ENCODE results near the gene CSNK2A3.

DNA sequence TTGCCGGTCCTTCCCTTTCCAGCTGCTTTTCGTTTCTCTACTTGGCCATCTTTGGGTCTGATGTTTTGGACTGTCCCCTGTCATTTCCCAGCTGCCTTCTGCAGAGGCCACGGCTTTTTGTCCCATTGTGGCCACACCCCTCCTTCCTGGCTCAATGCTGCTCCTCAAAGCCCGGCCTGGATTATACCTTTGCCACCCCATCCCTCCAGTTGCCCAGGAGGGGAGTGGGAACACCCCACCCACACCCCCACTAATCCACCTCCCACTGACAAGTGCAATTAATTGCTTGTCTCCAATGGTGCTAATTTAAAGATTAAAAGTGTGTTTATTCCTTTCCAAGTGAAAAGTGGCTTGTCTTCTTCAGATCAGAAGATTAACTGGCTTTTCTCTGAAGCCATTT lies 34.2 kb upstream of the CSNK2A3 start:
- TF ChIP-seq, protein P1, sequence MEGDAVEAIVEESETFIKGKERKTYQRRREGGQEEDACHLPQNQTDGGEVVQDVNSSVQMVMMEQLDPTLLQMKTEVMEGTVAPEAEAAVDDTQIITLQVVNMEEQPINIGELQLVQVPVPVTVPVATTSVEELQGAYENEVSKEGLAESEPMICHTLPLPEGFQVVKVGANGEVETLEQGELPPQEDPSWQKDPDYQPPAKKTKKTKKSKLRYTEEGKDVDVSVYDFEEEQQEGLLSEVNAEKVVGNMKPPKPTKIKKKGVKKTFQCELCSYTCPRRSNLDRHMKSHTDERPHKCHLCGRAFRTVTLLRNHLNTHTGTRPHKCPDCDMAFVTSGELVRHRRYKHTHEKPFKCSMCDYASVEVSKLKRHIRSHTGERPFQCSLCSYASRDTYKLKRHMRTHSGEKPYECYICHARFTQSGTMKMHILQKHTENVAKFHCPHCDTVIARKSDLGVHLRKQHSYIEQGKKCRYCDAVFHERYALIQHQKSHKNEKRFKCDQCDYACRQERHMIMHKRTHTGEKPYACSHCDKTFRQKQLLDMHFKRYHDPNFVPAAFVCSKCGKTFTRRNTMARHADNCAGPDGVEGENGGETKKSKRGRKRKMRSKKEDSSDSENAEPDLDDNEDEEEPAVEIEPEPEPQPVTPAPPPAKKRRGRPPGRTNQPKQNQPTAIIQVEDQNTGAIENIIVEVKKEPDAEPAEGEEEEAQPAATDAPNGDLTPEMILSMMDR (IDR thresholded peaks at IDR 0.05): no peak
- no peak for TF ChIP-seq EZH2 (IDR thresholded peaks at IDR 0.05; ENCODE audit: borderline replicate concordance, insufficient read depth, low read depth, low read length, poor library complexity, severe bottlenecking)

All from B cell (primary cell).